ENCODE results near the gene OSBPL9. TPM values are rescaled to one million over a fixed set of nuclear protein-coding genes. Genes with fewer than 3 reads are reported as not detected.

The OSBPL9 gene
- total and polyA plus RNA-seq, 9 of the 15 experiments (the other 6 are each of a cell fraction or from before 2014, with no cell fraction given), result 43.9 to 217 (median 170) TPM

- no peak overlapping the region for H2AFZ ChIP-seq (ENCODE audit: low read depth, low read length)
- H3K4me2 ChIP-seq (ENCODE audit: insufficient read depth, low read length), result no peak overlapping the region
- H3K27ac ChIP-seq (ENCODE audit: extremely low read depth, low read depth, low read length), result no peak overlapping the region
- no peaks in the 10 kb centered on the region for H3K9me1 ChIP-seq (ENCODE audit: control insufficient read depth, insufficient read depth, low read length)
- no peak for ATAC-seq
- no peak for DNase-seq (ENCODE audit: extremely low read depth in 1 of 4, low spot score in 3 of 4)
- intact Hi-C loops (cut with micrococcal nuclease), result no loop called here
- H4K20me1 ChIP-seq (replicated peaks; ENCODE audit: control insufficient read depth, insufficient read depth, low read length), result no peaks in the 10 kb centered on the region
- no peaks in the 10 kb centered on the region for H3K9me3 ChIP-seq (replicated peaks; ENCODE audit: control insufficient read depth, insufficient read depth, low read depth, low read length)
- no peak for FAIRE-seq
- no peak overlapping the region for H3K4me3 ChIP-seq
- ChIA-PET CTCF (ENCODE audit: low intra/inter-chr PET ratio) (no interaction called here), POLR2A (interaction anchor here (1.3 to 4.2 kb wide), 3 partner anchors 9 to 13 kb away, joined by 3 to 25 read pairs (median 5); no protein-coding TSS in a partner anchor)
- peaks cover 5% of the 10 kb centered on the region; the same call in 2 of the 3 replicates for H3K36me3 ChIP-seq (ENCODE audit: control insufficient read depth, insufficient read depth, low read length)
- H3K4me1 ChIP-seq (replicated peaks in 1 of 2; ENCODE audit: control insufficient read depth in 2 of 2, insufficient read depth in 2 of 2, low read length in 2 of 2), result no peaks in the 10 kb centered on the region
- in situ Hi-C loops (cut with MboI), result no loop called here
- H3K27me3 ChIP-seq (ENCODE audit: control insufficient read depth in 2 of 2, insufficient read depth in 2 of 2, low read length in 2 of 2), result no peaks in the 10 kb centered on the region
- no peak for TF ChIP-seq REST (IDR thresholded peaks at IDR 0.05; ENCODE audit: borderline replicate concordance)
- no peak for TF ChIP-seq REST (CRISPR knock-in tag; IDR thresholded peaks at IDR 0.05; ENCODE audit: low read depth)
- TF ChIP-seq RBM39 (optimal IDR thresholded peaks at IDR 0.05; ENCODE audit: low read depth, low read length), result no peak
- TF ChIP-seq HDGF (IDR thresholded peaks at IDR 0.05), result no peak
- no peak for TF ChIP-seq TSC22D4 (tag; IDR thresholded peaks at IDR 0.05)
- H3K79me2 ChIP-seq (ENCODE audit: control insufficient read depth, insufficient read depth, low read length), result no peaks in the 10 kb centered on the region
- no peak overlapping the region for H3K9ac ChIP-seq (ENCODE audit: insufficient read depth in 1 of 2, low read depth in 2 of 2, low read length in 2 of 2)
- WGBS (ENCODE audit: insufficient coverage, low coverage, missing lambda C conversion rate), result 88% methylated on average over 3 of the region's 3 CpGs
- no TSS peak for BruUV-seq (replicated peaks)
These were observed 99.9 kb downstream of the OSBPL9 start for GRCh38 chr1:51716746-51717145.
